A204.1 (cell line): ENCODE results near the gene LRR1.
"Not testable (repeated sequence)": the region's sequence is repeated elsewhere in the genome, so short reads cannot be mapped to it uniquely, and the experiment has no call there.

Experiments
- FAIRE-seq: peaks from 2 replicates; lab custom pipeline; 2012; peaks lifted over from hg19 to GRCh38; lab: Jason Lieb, UNC

LRR1 gene

GRCh38 chr14:49598485-49599300 is at the start of gene LRR1:
LRR1 (plus strand) TSS chr14:49598940; CDS start chr14:49599021, 81 bp downstream.
- no peak for FAIRE-seq

GRCh38 chr14:49549446-49549845 is 49.3 kb upstream of the LRR1 start:
- FAIRE-seq, result no peak

GRCh38 chr14:49549881-49550280 is 48.9 kb upstream of the LRR1 start:
- FAIRE-seq, result no peak

- peak; percentile 16 for FAIRE-seq
Measured at GRCh38 chr14:49550286-49551184, 48.2 kb upstream of the LRR1 start.

- no peak for FAIRE-seq
Measured at GRCh38 chr14:49551569-49551968, 47.2 kb upstream of the LRR1 start.

GRCh38 chr14:49553106-49553505 is 45.6 kb upstream of the LRR1 start:
- FAIRE-seq, result no peak

- FAIRE-seq, result no peak
Measured at GRCh38 chr14:49553892-49554291, 44.8 kb upstream of the LRR1 start.

- FAIRE-seq, result no peak
Measured at GRCh38 chr14:49559979-49560768, 38.6 kb upstream of the LRR1 start.

- no peak for FAIRE-seq
Measured at GRCh38 chr14:49566714-49567113, 32.0 kb upstream of the LRR1 start.

GRCh38 chr14:49569281-49569680 is 29.5 kb upstream of the LRR1 start:
- FAIRE-seq, result no peak

- no peak for FAIRE-seq
Measured at GRCh38 chr14:49574038-49574437, 24.7 kb upstream of the LRR1 start.

GRCh38 chr14:49578141-49578540 is 20.6 kb upstream of the LRR1 start:
- no peak for FAIRE-seq

- no peak for FAIRE-seq
Measured at GRCh38 chr14:49579841-49580240, 18.9 kb upstream of the LRR1 start.

GRCh38 chr14:49581209-49582112 is 17.3 kb upstream of the LRR1 start:
- FAIRE-seq, result no peak

GRCh38 chr14:49582113-49582977 is 16.4 kb upstream of the LRR1 start:
- no peak for FAIRE-seq

GRCh38 chr14:49583629-49584028 is 15.1 kb upstream of the LRR1 start:
- FAIRE-seq, result no peak

- FAIRE-seq, result no peak
Measured at GRCh38 chr14:49584058-49584457, 14.7 kb upstream of the LRR1 start.

GRCh38 chr14:49584981-49585640 is 13.6 kb upstream of the LRR1 start:
- FAIRE-seq, result not testable (repeated sequence)

- peak; percentile 95 for FAIRE-seq
Measured at GRCh38 chr14:49585803-49586672, 12.7 kb upstream of the LRR1 start, which contains the start of gene RPS29. RPS29 (minus strand) TSS chr14:49586380; CDS start chr14:49586346, 34 bp downstream.
